ENCODE results near the gene HTR1B. TPM values are rescaled to one million over a fixed set of nuclear protein-coding genes. Genes with fewer than 3 reads are reported as not detected.

The HTR1B gene
- polyA plus RNA-seq, 6 donors from 2014 or later = not detected

- Mint-ChIP-seq H3K9me3 (no peaks in the 10 kb centered on the region), H3K36me3 (no peaks in the 10 kb centered on the region), H3K27ac (no peak overlapping the region), H3K4me3 (no peak overlapping the region), H3K4me1 (no peaks in the 10 kb centered on the region), H3K27me3 (no peaks in the 10 kb centered on the region)
- no peak for ATAC-seq (ENCODE audit: low read depth in 2 of 2)
- DNase-seq = no peak
Observed at GRCh38 chr6:77448546-77448945, 14.7 kb downstream of the HTR1B start.

DNA sequence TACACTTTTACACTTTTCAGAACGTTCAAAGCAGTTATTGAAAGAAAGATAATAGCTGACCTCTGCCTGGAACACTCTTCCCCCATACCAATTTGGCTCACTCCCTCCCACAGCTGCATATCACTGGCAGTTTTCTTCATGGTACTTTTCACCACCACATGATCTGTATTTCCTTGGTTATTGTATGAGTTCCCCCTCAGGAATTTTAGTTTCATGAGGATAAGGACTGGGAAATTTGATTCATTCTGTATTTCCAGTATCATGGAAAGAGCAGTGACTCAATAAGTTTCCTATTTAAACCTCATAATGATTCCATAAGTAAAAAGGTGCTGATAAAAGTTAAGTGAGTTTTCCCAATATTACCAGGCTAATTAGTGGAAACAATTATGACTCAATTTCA is 16.0 kb downstream of the HTR1B start:
- Mint-ChIP-seq H3K4me1 (no peaks in the 10 kb centered on the region), H3K4me3 (no peak overlapping the region), H3K9me3 (peaks cover 0 to 2% (median 0%) of the 10 kb centered on the region in 7 donors), H3K27me3 (no peaks in the 10 kb centered on the region), H3K27ac (no peak overlapping the region), H3K36me3 (no peaks in the 10 kb centered on the region)
- ATAC-seq (ENCODE audit: low read depth in 2 of 2) = no peak
- DNase-seq = no peak

- DNase-seq (no peak), ATAC-seq (ENCODE audit: low read depth in 2 of 2) (no peak)
- Mint-ChIP-seq H3K9me3 (peaks cover 0 to 2% (median 0%) of the 10 kb centered on the region in 7 donors), H3K4me3 (no peak overlapping the region), H3K36me3 (no peaks in the 10 kb centered on the region), H3K27me3 (no peaks in the 10 kb centered on the region), H3K27ac (no peak overlapping the region), H3K4me1 (no peaks in the 10 kb centered on the region)
Observed at GRCh38 chr6:77446249-77446648, 17.0 kb downstream of the HTR1B start.

- ATAC-seq (ENCODE audit: low read depth in 2 of 2) = no peak
- Mint-ChIP-seq H3K27ac (no peak overlapping the region), H3K4me1 (no peaks in the 10 kb centered on the region), H3K9me3 (peaks cover 0 to 3% (median 0%) of the 10 kb centered on the region in 7 donors), H3K27me3 (no peaks in the 10 kb centered on the region), H3K4me3 (no peak overlapping the region), H3K36me3 (no peaks in the 10 kb centered on the region)
- no peak for DNase-seq
Observed at GRCh38 chr6:77445214-77445613, 18.1 kb downstream of the HTR1B start.

- Mint-ChIP-seq H3K36me3 (no peaks in the 10 kb centered on the region), H3K4me3 (no peak overlapping the region), H3K4me1 (no peaks in the 10 kb centered on the region), H3K9me3 (peaks cover 0 to 4% (median 0%) of the 10 kb centered on the region in 7 donors), H3K27ac (no peak overlapping the region), H3K27me3 (no peaks in the 10 kb centered on the region)
- ATAC-seq (ENCODE audit: low read depth in 2 of 2) = no peak
- DNase-seq = no peak
Observed at GRCh38 chr6:77440206-77440976, 22.9 kb downstream of the HTR1B start.

DNA sequence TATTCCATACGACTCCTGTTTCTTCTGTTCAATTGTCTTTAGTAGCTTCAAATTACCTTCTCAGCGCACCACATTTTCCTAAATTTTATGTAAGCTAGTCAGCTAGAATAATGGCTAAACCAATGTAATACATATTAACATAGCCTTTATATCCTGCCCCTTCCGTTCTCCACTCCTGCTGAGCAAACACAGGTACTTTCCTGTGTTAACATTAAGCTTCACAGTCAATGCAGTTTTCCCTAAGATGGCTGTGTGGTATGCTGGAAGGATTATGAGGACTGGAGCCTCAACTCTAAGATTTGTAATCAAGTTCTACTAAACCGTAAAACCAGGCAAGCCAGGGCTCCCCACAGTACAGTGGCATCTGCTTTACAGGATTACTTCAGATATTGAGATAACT is 29.4 kb downstream of the HTR1B start:
- no peaks in the 10 kb centered on the region for H3K4me1 Mint-ChIP-seq
- no peaks in the 10 kb centered on the region for H3K36me3 Mint-ChIP-seq
- ATAC-seq (ENCODE audit: low read depth in 2 of 2) (no peak), DNase-seq (no peak)
- H3K4me3 Mint-ChIP-seq = no peak overlapping the region
- peaks cover 0 to 15% (median 0%) of the 10 kb centered on the region in 7 donors for H3K9me3 Mint-ChIP-seq
- no peak overlapping the region for H3K27ac Mint-ChIP-seq
- no peaks in the 10 kb centered on the region for H3K27me3 Mint-ChIP-seq

DNA sequence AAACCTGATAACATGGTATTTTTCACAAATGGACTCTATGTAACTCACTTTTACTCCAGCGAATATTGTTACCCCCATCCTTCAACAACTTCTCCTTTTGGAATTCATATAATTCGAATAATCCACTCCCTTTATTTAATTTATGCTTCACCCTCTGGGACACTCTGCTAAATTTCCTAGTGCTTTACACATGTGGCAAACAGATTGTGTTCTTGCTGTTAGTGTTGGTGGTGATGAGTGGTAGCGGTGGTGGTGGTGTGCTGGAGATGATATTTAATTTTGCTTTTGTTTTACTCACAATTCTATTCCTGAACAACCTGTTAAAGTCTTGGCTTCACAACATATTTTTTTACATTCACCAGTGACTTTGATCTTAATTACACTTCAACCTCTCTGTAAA is 32.8 kb downstream of the HTR1B start:
- H3K9me3 Mint-ChIP-seq = peaks cover 0 to 15% (median 2%) of the 10 kb centered on the region in 7 donors
- no peaks in the 10 kb centered on the region for H3K4me1 Mint-ChIP-seq
- H3K4me3 Mint-ChIP-seq = no peak overlapping the region
- no peaks in the 10 kb centered on the region for H3K27me3 Mint-ChIP-seq
- no peak overlapping the region for H3K27ac Mint-ChIP-seq
- no peaks in the 10 kb centered on the region for H3K36me3 Mint-ChIP-seq
- no peak for ATAC-seq (ENCODE audit: low read depth in 2 of 2)
- DNase-seq = no peak

DNA sequence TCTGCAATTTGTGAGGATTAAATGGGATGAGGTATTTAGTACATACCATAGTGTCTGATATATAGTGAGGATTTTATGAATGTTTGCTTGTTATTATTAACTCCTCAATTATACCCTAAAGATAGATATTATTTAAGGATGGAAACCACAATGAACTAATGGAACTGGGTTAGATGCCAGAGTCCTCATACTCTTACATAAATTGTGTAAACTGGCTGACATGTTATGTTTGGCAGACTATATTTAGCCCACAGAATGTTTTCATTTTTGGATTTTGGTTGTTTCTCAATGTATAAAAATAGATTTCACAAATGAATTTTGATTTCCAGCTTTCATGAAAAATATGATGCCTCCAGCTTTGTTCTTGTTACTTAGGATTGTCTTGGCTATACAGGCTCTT is 37.6 kb downstream of the HTR1B start:
- H3K9me3 Mint-ChIP-seq = peaks cover 0 to 4% (median 2%) of the 10 kb centered on the region in 7 donors
- no peak overlapping the region for H3K27ac Mint-ChIP-seq
- H3K4me3 Mint-ChIP-seq = no peak overlapping the region
- no peaks in the 10 kb centered on the region for H3K27me3 Mint-ChIP-seq
- no peak for ATAC-seq (ENCODE audit: low read depth in 2 of 2)
- DNase-seq = no peak
- no peaks in the 10 kb centered on the region for H3K36me3 Mint-ChIP-seq
- H3K4me1 Mint-ChIP-seq = no peaks in the 10 kb centered on the region

DNA sequence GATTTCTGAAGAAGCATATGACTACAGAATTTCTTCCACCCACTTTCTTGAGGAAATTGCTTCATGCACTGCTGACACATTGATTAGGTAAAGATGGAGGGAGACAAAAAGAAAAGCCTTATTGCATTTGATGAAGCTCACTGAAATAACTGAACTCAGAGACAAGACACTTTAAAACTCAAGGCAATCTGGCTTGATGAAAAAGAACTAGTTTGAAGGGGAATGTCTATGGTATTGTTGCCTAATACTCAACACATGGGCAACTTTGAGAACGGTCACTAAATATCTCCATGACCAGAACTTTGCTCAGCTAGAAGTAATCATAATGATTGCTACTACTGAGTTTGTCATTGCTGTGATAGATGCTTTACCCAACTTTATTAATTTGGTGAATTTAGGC is 38.1 kb downstream of the HTR1B start:
- Mint-ChIP-seq H3K27me3 (no peaks in the 10 kb centered on the region), H3K36me3 (no peaks in the 10 kb centered on the region), H3K9me3 (peaks cover 0 to 4% (median 2%) of the 10 kb centered on the region in 7 donors), H3K4me1 (no peaks in the 10 kb centered on the region), H3K4me3 (no peak overlapping the region), H3K27ac (no peak overlapping the region)
- ATAC-seq (ENCODE audit: low read depth in 2 of 2) (no peak), DNase-seq (no peak)

GRCh38 chr6:77424761-77425160 is 38.5 kb downstream of the HTR1B start:
- Mint-ChIP-seq H3K4me1 (no peaks in the 10 kb centered on the region), H3K27ac (no peak overlapping the region), H3K4me3 (no peak overlapping the region), H3K9me3 (peaks cover 0 to 4% (median 0%) of the 10 kb centered on the region in 7 donors), H3K27me3 (no peaks in the 10 kb centered on the region), H3K36me3 (no peaks in the 10 kb centered on the region)
- no peak for DNase-seq
- ATAC-seq (ENCODE audit: low read depth in 2 of 2) = no peak

GRCh38 chr6:77416839-77417238 is 46.5 kb downstream of the HTR1B start:
- H3K4me1 Mint-ChIP-seq = no peaks in the 10 kb centered on the region
- no peak for ATAC-seq (ENCODE audit: low read depth in 2 of 2)

GRCh38 chr6:77415706-77416105 is 47.6 kb downstream of the HTR1B start:
- Mint-ChIP-seq H3K36me3 (no peaks in the 10 kb centered on the region), H3K27me3 (no peaks in the 10 kb centered on the region)

More at GRCh38 chr6:77416839-77417238, 46.5 kb downstream of the HTR1B start:
- Mint-ChIP-seq H3K27ac (no peak overlapping the region), H3K4me3 (no peak overlapping the region), H3K36me3 (no peaks in the 10 kb centered on the region), H3K9me3 (peaks cover 0 to 2% (median 0%) of the 10 kb centered on the region in 7 donors), H3K27me3 (no peaks in the 10 kb centered on the region)
- no peak for DNase-seq

More at GRCh38 chr6:77415706-77416105, 47.6 kb downstream of the HTR1B start:
- Mint-ChIP-seq H3K4me3 (no peak overlapping the region), H3K27ac (no peak overlapping the region), H3K4me1 (no peaks in the 10 kb centered on the region), H3K9me3 (peaks cover 0 to 2% (median 0%) of the 10 kb centered on the region in 7 donors)
- ATAC-seq (ENCODE audit: low read depth in 2 of 2) = no peak
- DNase-seq = no peak

All from naive B cell (primary cell).